Activated naive CD4-positive, alpha-beta T cell (primary cell): ENCODE data around the gene ISG15.
"Not testable (repeated sequence)": the region's sequence is repeated elsewhere in the genome, so short reads cannot be mapped to it uniquely, and the experiment has no call there.

Source experiments
- DNase-seq, 4 experiments: peaks; one replicate each; lab custom pipeline; 2025; lab: John Stamatoyannopoulos, UW

ISG15 gene

GRCh38 chr1:975365-975764, 37.9 kb upstream of the ISG15 start:
- no peak for DNase-seq

GRCh38 chr1:975896-976683, 37.2 kb upstream of the ISG15 start:
- peak in 2 of 4 experiments; percentile 42 to 63 for DNase-seq

- not testable (repeated sequence) for DNase-seq
Measured at GRCh38 chr1:976791-977190, 36.5 kb upstream of the ISG15 start.

GRCh38 chr1:978069-978834, 35.0 kb upstream of the ISG15 start:
- DNase-seq, result no peak

- no peak for DNase-seq
Measured at GRCh38 chr1:978835-979743, 34.2 kb upstream of the ISG15 start.

- DNase-seq, result no peak
Measured at GRCh38 chr1:979744-980072, 33.6 kb upstream of the ISG15 start.

GRCh38 chr1:980137-980571, 33.1 kb upstream of the ISG15 start:
- DNase-seq, result no peak

GRCh38 chr1:980602-981395, 32.5 kb upstream of the ISG15 start:
- DNase-seq, result no peak

GRCh38 chr1:981491-981954, 31.8 kb upstream of the ISG15 start:
- DNase-seq, result no peak

- no peak for DNase-seq
Measured at GRCh38 chr1:981955-982558, 31.2 kb upstream of the ISG15 start, which contains the start of gene PERM1. Gene PERM1, minus strand, starts transcription at chr1:982093. Its CDS starts 1,064 bp downstream, at chr1:981029.

- DNase-seq, result no peak
Measured at GRCh38 chr1:982765-983436, 30.4 kb upstream of the ISG15 start.

- DNase-seq, result peak in 3 of 4 experiments; percentile 38 to 66 (median 46)
Measured at GRCh38 chr1:983798-984475, 29.4 kb upstream of the ISG15 start.

GRCh38 chr1:984476-984814, 28.9 kb upstream of the ISG15 start:
- no peak for DNase-seq

- no peak for DNase-seq
Measured at GRCh38 chr1:985126-985525, 28.2 kb upstream of the ISG15 start.

- DNase-seq, result not testable (repeated sequence)
Measured at GRCh38 chr1:988061-988460, 25.2 kb upstream of the ISG15 start.

- not testable (repeated sequence) for DNase-seq
Measured at GRCh38 chr1:991275-991674, 22.0 kb upstream of the ISG15 start.

- DNase-seq, result no peak
Measured at GRCh38 chr1:991895-992294, 21.4 kb upstream of the ISG15 start.

GRCh38 chr1:992362-992761, 20.9 kb upstream of the ISG15 start:
- DNase-seq, result no peak

- DNase-seq, result no peak
Measured at GRCh38 chr1:993379-993995, 19.8 kb upstream of the ISG15 start.
